NCI-H1694 (cell line): ENCODE measurements around the gene GFPT1.
"Not testable (repeated sequence)": the region's sequence is repeated elsewhere in the genome, so short reads cannot be mapped to it uniquely, and the experiment has no call there.

Source experiments
- DNase-seq: peaks from one replicate; lab custom pipeline; 2025; lab: John Stamatoyannopoulos, UW

Gene GFPT1

GRCh38 chr2:69383176-69383812, 3.7 kb downstream of the GFPT1 start:
- DNase-seq = no peak

GRCh38 chr2:69382547-69382946, 4.5 kb downstream of the GFPT1 start:
- DNase-seq = no peak

- DNase-seq = no peak
Measured at GRCh38 chr2:69381337-69381737, 5.7 kb downstream of the GFPT1 start.

- no peak for DNase-seq
Measured at GRCh38 chr2:69380072-69380917, 6.7 kb downstream of the GFPT1 start.

GRCh38 chr2:69376403-69376802, 10.6 kb downstream of the GFPT1 start:
- DNase-seq = no peak

GRCh38 chr2:69375494-69376353, 11.3 kb downstream of the GFPT1 start:
- peak; percentile 46 for DNase-seq

GRCh38 chr2:69372767-69373166, 14.3 kb downstream of the GFPT1 start:
- DNase-seq = no peak

GRCh38 chr2:69369802-69370201, 17.2 kb downstream of the GFPT1 start:
- no peak for DNase-seq

- no peak for DNase-seq
Measured at GRCh38 chr2:69368588-69368987, 18.4 kb downstream of the GFPT1 start.

GRCh38 chr2:69359371-69359770, 27.7 kb downstream of the GFPT1 start:
- no peak for DNase-seq

- DNase-seq = no peak
Measured at GRCh38 chr2:69358914-69359313, 28.1 kb downstream of the GFPT1 start.

GRCh38 chr2:69356471-69356870, 30.6 kb downstream of the GFPT1 start:
- DNase-seq = no peak

- not testable (repeated sequence) for DNase-seq
Measured at GRCh38 chr2:69354976-69355375, 32.1 kb downstream of the GFPT1 start.

- no peak for DNase-seq
Measured at GRCh38 chr2:69353360-69353759, 33.7 kb downstream of the GFPT1 start.

GRCh38 chr2:69348781-69349180, 38.2 kb downstream of the GFPT1 start:
- no peak for DNase-seq

GRCh38 chr2:69345434-69345833, 41.6 kb downstream of the GFPT1 start:
- no peak for DNase-seq

GRCh38 chr2:69344305-69344704, 42.7 kb downstream of the GFPT1 start:
- no peak for DNase-seq

GRCh38 chr2:69340101-69340775, 46.8 kb downstream of the GFPT1 start:
- no peak for DNase-seq

GRCh38 chr2:69335311-69335710, 51.7 kb downstream of the GFPT1 start:
- DNase-seq = no peak

- DNase-seq = no peak
Measured at GRCh38 chr2:69333352-69333751, 53.7 kb downstream of the GFPT1 start.

- DNase-seq = no peak
Measured at GRCh38 chr2:69330781-69331180, 56.2 kb downstream of the GFPT1 start.

- DNase-seq = no peak
Measured at GRCh38 chr2:69322631-69323030, 64.4 kb downstream of the GFPT1 start.
